GM10266 (cell line): ENCODE measurements around the gene ANO2.
"Not testable (repeated sequence)": the region's sequence is repeated elsewhere in the genome, so short reads cannot be mapped to it uniquely, and the experiment has no call there.

Experiments used
- DNase-seq: peaks from one replicate; pipeline ENCODE4 v3.0.0; 2012; ENCODE audit errors: extremely low spot score
- CTCF ChIP-seq: IDR thresholded peaks from 2 replicates; pipeline ENCODE4 v1.5.1; 2012; ENCODE audit warnings: mild to moderate bottlenecking, low read depth; ENCODE audit not compliant: control insufficient read depth, insufficient read depth; ENCODE audit errors: missing control alignments

The ANO2 gene

DNA sequence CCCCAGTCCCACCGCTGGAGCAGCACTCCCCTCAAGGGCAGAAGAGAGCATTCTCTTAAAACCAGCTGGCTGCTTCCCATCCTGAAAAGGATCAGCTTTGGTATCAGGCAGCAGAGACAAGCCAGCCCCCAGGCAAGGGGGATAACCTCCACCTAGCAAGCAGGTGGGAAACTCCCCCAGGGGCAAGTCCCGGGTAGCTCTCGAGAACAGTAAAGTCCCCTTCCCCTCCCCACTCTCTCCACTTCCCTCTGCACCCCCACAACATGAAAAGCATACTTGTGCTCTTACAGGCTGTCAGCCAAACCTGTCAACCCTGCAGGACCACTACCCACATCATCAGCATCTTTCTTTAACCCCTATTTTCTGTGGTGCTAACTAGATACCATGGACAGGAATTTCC lies 259.1 kb downstream of the ANO2 start:
- no peak for TF ChIP-seq CTCF
- DNase-seq, result no peak

DNA sequence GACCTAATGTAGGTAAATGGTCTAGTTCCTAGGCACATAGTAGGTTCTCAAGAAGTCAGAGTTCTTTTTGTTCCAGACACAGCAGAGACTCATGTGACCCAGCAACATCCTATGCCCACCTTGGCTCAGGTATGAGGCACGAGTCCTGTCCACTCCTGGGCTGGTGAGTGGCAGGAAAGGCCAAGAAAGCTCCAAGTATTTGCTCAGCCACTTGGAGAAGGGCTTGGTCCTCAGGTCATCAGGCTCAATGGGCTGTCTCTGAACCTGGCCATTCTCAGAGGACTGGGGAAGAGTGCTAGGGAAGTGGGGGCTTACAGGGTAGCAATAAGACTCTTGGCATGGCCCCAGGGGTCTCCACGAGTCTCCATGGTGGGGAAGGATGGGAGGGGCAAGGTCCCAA lies 260.1 kb downstream of the ANO2 start:
- no peak for TF ChIP-seq CTCF
- no peak for DNase-seq

DNA sequence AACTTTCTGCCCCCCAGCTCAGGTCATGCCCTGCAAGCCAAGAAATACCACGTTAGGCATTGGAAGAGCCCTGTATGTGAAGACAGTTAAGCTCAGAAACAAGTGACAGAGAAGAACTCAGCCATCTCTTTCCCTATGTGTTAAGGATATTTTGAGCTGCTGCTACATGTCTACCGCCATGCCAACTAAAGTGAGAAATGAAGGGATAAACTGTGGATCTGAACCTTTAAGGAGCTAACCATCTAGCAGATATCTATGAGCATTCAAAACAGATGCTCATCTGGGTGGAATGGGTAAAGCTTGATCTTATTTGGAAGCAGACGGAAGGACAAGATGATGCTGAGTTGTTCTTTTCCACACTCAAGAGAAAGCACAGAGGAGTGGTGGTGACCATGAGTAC lies 262.5 kb downstream of the ANO2 start:
- no peak for TF ChIP-seq CTCF
- no peak for DNase-seq

- DNase-seq, result no peak
- TF ChIP-seq CTCF, result no peak
Observed at GRCh38 chr12:5678176-5678575, 266.9 kb downstream of the ANO2 start.

DNA sequence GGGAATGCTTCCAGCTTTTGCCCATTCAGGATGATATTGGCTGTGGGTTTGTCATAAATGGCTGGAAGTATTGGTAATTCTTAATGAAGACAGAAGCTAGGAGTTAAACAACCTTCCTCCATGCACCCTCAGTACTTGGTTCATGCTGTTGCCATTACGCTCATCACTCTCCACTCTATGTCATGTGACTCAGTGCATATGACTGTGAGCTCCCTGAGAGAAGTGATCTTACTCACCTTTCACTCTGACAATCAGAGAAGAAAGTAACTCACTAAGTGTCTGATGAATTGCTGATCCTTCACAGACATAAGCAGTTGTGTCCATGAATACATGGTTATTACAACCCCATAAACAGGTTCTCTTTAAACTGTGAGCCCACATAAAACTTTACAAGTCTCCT lies 275.4 kb downstream of the ANO2 start:
- not testable (repeated sequence) for DNase-seq

DNA sequence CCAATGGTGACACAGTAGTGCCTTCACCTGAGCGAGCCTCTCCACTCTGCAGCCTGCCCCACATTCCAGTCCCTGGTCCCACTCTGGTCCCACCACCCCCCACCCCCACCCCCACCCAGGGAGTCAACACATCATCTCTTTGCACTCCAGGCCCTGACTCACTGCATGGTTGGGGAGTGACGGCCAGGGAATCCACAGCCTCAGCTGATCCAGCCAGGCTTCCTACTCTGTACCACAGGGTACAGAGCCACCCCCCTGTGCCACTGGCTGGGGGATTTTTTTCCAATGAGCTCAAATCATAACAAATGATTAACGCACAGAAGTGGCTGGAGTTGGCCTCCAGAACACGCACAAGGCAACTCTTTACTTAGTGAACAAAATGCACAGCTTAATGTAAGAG lies 279.4 kb downstream of the ANO2 start:
- DNase-seq, result no peak
- TF ChIP-seq CTCF, result no peak

DNA sequence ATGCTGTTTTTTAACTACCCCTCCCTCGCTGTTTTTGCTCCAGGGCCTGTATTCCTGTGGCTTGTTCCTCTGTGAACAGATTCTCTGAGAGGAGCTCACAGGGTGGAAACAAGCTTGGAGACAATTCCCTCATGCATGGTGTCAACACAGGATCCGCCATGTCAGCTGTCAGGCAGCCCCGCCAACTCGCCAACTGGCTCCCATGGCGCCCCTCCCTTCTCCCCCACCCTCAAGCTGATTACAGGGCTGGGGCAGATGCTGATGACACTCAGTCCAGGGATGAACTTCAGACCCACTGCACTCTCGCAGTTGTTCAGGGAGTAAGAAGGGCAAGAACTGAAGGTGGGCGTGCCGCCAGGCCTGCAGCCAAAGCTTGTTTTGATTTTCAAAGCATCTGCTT lies 283.2 kb downstream of the ANO2 start:
- no peak for TF ChIP-seq CTCF
- DNase-seq, result no peak

DNA sequence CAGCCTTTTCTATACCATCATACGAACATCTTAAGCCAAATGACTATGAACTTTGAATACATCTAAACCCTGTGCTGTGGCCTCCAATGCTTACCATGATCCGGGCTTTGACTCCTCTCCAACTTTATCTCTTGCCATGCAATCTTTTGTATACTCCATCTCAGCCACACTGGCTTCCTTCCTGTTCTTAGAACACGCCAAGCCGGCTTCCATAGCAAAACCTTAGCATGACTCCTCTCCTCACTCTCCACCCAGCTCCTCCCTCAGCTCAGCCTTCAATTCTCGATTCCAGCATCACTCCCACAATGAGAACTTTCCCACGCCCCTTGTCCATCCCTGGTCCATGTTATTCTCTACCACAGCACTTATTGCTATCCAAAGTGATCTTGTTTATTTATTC lies 284.8 kb downstream of the ANO2 start:
- no peak for DNase-seq
- no peak for TF ChIP-seq CTCF

DNA sequence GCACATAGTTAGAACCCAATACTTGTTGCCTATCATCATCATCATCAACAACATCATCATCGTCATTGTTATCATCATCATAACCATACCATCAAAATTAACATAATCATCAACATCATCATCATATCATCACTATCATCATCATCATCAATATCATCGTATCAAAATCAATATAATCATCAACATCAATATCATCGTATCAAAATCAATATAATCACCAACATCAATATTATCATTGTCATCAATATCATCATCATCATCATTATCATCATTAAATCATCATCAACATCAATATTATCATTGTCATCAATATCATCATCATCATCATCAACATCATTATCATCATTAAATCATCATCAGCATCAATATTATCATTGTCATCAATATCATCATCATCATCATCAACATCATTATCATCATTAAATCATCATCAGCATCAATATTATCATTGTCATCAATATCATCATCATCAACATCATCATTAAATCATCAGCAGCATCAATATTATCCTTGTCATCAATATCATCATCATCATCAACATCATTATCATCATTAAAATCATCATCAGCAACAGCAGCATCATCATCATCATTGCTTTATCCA lies 286.6 kb downstream of the ANO2 start:
- DNase-seq, result not testable (repeated sequence)
